ENCODE measurements around the gene DISC1.

GRCh38 chr1:231735411-231735810, 108.8 kb downstream of the DISC1 start:
- TF ChIP-seq CTCF (IDR thresholded peaks at IDR 0.05) (no peak), POLR2A (IDR thresholded peaks at IDR 0.05) (no peak)
